ENCODE data around the gene CAMK2B. TPM values are rescaled to one million over a fixed set of nuclear protein-coding genes. Genes with fewer than 3 reads are reported as not detected.
A peak's percentile ranks its signal among the peaks of the same experiment; 100 is the strongest.

Gene CAMK2B
- total and polyA plus RNA-seq, 2 of the 13 experiments (the other 11 are each of a cell fraction or from before 2014, with no cell fraction given), result 0.27 to 0.48 TPM

DNA sequence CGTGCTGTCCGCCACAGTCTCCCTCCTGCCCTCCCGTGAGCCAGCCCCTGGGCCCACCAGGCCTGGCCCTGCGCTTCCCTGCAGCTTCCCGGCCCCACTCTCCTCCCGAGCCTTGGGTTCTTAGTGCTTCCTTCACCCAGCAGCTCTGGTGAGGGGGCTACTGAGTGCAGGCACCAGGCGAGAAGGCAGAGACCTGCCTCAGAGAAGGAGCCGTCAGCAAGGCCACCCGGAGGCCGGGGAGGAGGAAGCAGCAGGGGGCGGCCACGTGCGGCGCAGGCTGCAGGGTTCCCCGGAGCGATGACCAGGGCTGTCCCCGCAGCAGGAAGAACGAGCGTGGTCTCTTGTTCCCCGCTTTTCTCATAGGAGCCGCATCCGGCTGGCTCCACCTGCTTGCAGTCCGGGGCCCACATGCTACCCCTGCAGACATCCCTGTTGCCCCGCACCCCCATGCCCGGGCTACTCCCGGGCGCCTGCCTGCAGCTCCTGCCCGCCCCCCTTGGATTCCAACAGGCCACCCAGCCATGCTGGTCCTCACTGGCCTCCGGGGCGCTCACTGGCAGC is 104.1 kb downstream of the CAMK2B start (continued):
- TF ChIP-seq BRCA1 (CRISPR knock-in tag; IDR thresholded peaks at IDR 0.05) (no peak), ZBTB7A (CRISPR knock-in tag; IDR thresholded peaks at IDR 0.05) (peak; percentile 80), AKAP8 (CRISPR knock-in tag; IDR thresholded peaks at IDR 0.05) (no peak), ZFP82 (CRISPR knock-in tag; IDR thresholded peaks at IDR 0.05; ENCODE audit: borderline replicate concordance) (peak; percentile 31; the same call in 1 of the 2 replicates), EZH2 (conservative IDR thresholded peaks at IDR 0.05; ENCODE audit: low read depth, low read length) (no peak), FOXK1 (CRISPR knock-in tag; IDR thresholded peaks at IDR 0.05; ENCODE audit: borderline replicate concordance, low read depth) (no peak), ZNF878 (CRISPR knock-in tag; IDR thresholded peaks at IDR 0.05) (peak; percentile 43; the same call in 1 of the 2 replicates), DNMT1 (CRISPR knock-in tag; IDR thresholded peaks at IDR 0.05) (no peak), ZNF788 (CRISPR knock-in tag; IDR thresholded peaks at IDR 0.05; ENCODE audit: borderline replicate concordance) (no peak), ZNF547 (CRISPR knock-in tag; IDR thresholded peaks at IDR 0.05) (peak; percentile 91), RARA (CRISPR knock-in tag; IDR thresholded peaks at IDR 0.05) (peak; percentile 38), RBFOX2 (IDR thresholded peaks at IDR 0.05; ENCODE audit: low read depth, low read length) (0 out of 2 replicates have a peak, but pooled peaks have one; percentile 22), GABPB1 (CRISPR knock-in tag; IDR thresholded peaks at IDR 0.05) (peak; percentile 81), CEBPG (CRISPR knock-in tag; IDR thresholded peaks at IDR 0.05) (no peak), FOXJ3 (CRISPR knock-in tag; IDR thresholded peaks at IDR 0.05; ENCODE audit: borderline replicate concordance) (no peak; the same call in 1 of the 2 replicates), ZBTB8A (CRISPR knock-in tag; IDR thresholded peaks at IDR 0.05; ENCODE audit: borderline replicate concordance, low read depth) (no peak), POLR2G (IDR thresholded peaks at IDR 0.05; ENCODE audit: low read depth, low read length) (no peak), ZNF331 (CRISPR knock-in tag; IDR thresholded peaks at IDR 0.05) (peak; percentile 60; the same call in 1 of the 2 replicates), ZNF18 (CRISPR knock-in tag; IDR thresholded peaks at IDR 0.05; ENCODE audit: insufficient replicate concordance) (peak; percentile 84), ZBTB42 (CRISPR knock-in tag; IDR thresholded peaks at IDR 0.05) (peak; percentile 65; the same call in 1 of the 2 replicates)
- TF ChIP-seq, protein P1, sequence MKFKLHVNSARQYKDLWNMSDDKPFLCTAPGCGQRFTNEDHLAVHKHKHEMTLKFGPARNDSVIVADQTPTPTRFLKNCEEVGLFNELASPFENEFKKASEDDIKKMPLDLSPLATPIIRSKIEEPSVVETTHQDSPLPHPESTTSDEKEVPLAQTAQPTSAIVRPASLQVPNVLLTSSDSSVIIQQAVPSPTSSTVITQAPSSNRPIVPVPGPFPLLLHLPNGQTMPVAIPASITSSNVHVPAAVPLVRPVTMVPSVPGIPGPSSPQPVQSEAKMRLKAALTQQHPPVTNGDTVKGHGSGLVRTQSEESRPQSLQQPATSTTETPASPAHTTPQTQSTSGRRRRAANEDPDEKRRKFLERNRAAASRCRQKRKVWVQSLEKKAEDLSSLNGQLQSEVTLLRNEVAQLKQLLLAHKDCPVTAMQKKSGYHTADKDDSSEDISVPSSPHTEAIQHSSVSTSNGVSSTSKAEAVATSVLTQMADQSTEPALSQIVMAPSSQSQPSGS (CRISPR knock-in tag; IDR thresholded peaks at IDR 0.05), result peak; percentile 55; the same call in 1 of the 2 replicates
- TF ChIP-seq, protein P2, sequence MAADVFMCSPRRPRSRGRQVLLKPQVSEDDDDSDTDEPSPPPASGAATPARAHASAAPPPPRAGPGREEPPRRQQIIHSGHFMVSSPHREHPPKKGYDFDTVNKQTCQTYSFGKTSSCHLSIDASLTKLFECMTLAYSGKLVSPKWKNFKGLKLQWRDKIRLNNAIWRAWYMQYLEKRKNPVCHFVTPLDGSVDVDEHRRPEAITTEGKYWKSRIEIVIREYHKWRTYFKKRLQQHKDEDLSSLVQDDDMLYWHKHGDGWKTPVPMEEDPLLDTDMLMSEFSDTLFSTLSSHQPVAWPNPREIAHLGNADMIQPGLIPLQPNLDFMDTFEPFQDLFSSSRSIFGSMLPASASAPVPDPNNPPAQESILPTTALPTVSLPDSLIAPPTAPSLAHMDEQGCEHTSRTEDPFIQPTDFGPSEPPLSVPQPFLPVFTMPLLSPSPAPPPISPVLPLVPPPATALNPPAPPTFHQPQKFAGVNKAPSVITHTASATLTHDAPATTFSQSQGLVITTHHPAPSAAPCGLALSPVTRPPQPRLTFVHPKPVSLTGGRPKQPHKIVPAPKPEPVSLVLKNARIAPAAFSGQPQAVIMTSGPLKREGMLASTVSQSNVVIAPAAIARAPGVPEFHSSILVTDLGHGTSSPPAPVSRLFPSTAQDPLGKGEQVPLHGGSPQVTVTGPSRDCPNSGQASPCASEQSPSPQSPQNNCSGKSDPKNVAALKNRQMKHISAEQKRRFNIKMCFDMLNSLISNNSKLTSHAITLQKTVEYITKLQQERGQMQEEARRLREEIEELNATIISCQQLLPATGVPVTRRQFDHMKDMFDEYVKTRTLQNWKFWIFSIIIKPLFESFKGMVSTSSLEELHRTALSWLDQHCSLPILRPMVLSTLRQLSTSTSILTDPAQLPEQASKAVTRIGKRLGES (CRISPR knock-in tag; IDR thresholded peaks at IDR 0.05; ENCODE audit: borderline replicate concordance), result 0 out of 2 replicates have a peak, but pooled peaks have one; percentile 26
- TF ChIP-seq, protein P3, sequence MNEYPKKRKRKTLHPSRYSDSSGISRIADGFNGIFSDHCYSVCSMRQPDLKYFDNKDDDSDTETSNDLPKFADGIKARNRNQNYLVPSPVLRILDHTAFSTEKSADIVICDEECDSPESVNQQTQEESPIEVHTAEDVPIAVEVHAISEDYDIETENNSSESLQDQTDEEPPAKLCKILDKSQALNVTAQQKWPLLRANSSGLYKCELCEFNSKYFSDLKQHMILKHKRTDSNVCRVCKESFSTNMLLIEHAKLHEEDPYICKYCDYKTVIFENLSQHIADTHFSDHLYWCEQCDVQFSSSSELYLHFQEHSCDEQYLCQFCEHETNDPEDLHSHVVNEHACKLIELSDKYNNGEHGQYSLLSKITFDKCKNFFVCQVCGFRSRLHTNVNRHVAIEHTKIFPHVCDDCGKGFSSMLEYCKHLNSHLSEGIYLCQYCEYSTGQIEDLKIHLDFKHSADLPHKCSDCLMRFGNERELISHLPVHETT (CRISPR knock-in tag; conservative IDR thresholded peaks at IDR 0.05), result 0 out of 2 replicates have a peak, but pooled peaks have one; percentile 53
